Lower lobe of right lung (tissue), 2 donors: ENCODE results near the gene MRTFB. TPM values are rescaled to one million over a fixed set of nuclear protein-coding genes. Genes with fewer than 3 reads are reported as not detected.

Experiments
- ATAC-seq, 2 donors: fragments of 200-7000 bp; cut with Tn5 transposase; one replicate each; pipeline ENCODE4 v1.9.1; 2020 to 2022; ENCODE audit warnings: mild to moderate bottlenecking in 2 of 2, moderate library complexity in 2 of 2
- DNase-seq: peaks from one replicate; pipeline ENCODE4 v3.0.0-alpha.2; 2020
- H3K27ac ChIP-seq: fragments of 200-600 bp; one replicate; pipeline ENCODE4 v1.8.0; 2022
- H3K27me3 ChIP-seq: fragments of 200-600 bp; one replicate; pipeline ENCODE4 v1.8.0; 2022; ENCODE audit warnings: low read depth
- H3K36me3 ChIP-seq: fragments of 200-600 bp; one replicate; pipeline ENCODE4 v1.8.0; 2022; ENCODE audit warnings: mild to moderate bottlenecking
- H3K4me1 ChIP-seq: fragments of 200-600 bp; one replicate; pipeline ENCODE4 v1.8.0; 2022
- H3K4me3 ChIP-seq: fragments of 200-600 bp; one replicate; pipeline ENCODE4 v1.8.0; 2022; ENCODE audit warnings: mild to moderate bottlenecking
- H3K9me3 ChIP-seq: fragments of 200-600 bp; one replicate; pipeline ENCODE4 v1.8.0; 2022
- CTCF ChIP-seq: fragments of 200-600 bp; IDR thresholded peaks from one replicate; pipeline ENCODE4 v1.8.0; 2022; ENCODE audit warnings: antibody characterized with exemption, mild to moderate bottlenecking
- intact Hi-C: fragments of 100-400 bp; cut with DNase I; formaldehyde crosslinking; loops from one replicate; pipeline ENCODE4 v1.11.0; 2022
- total RNA-seq: library from RNA; stranded (reverse); fragmentation: NEBNext Ultra II Directional; extraction: Animal tissue kit (Norgen Biotek cat#: 25700); gene quantifications from one replicate; pipeline ENCODE4 v1.2.1, GENCODE V29; 2021
- donor health status: DM: no; HTN: yes; CAD: no; lungs with severe emphysema.

MRTFB gene
- total RNA-seq, 1 donor from 2014 or later: 50.8 TPM

DNA sequence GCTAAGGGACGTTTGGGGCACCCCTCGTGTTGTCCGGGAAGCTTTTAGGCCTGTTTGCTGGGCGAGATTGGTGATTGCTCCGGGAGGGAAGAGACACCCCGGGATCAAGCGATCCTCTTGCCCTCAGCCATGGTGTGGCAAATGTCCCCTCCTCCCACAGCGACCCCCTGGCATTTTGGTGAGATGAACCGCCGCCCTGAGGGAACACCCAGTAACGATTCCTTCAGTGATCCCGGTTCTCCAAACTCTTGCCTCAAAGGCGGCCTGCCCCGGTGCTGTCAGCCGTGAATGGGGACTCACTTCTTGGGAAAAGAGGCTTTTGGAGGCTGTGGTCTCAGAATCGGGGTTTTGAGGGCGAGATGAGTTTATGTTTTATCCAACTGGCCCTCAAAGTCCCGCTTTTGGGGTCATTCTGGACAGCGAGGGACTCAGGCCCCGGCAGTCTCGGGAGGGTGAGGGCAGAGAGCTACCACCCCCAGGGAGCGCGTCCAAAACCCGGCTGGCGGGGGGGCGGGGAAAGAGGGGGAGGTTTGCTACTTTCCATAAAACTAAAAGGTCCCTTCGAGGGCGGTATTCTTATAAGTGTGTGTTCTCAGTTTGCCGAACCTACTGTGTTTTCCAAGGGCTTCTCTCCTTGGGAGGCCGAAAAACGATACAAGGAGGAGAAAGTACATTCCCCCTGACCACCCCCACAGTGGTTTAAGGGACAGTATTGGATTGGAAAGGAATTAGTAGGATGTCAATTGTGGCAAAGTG is 232.7 kb downstream of the MRTFB start:
- Histone ChIP-seq H3K36me3 (no peaks in the 10 kb centered on the region), H3K4me3 (peak overlapping the region; percentile 74), H3K9me3 (no peaks in the 10 kb centered on the region), H3K27me3 (peaks cover 13% of the 10 kb centered on the region), H3K27ac (no peak overlapping the region), H3K4me1 (peaks cover 8% of the 10 kb centered on the region)
- DNase-seq (no peak), ATAC-seq (no peak)
- no peak for TF ChIP-seq CTCF
- intact Hi-C loops: loop anchor here (10.0 kb wide), 1 partner anchor 221 kb away; no protein-coding TSS in a partner anchor

GRCh38 chr16:14304891-14305460 is 233.9 kb downstream of the MRTFB start:
- no peak for TF ChIP-seq CTCF
- Histone ChIP-seq H3K27ac (no peak overlapping the region), H3K9me3 (no peaks in the 10 kb centered on the region), H3K27me3 (peaks cover 13% of the 10 kb centered on the region), H3K4me3 (no peak overlapping the region), H3K4me1 (peaks cover 16% of the 10 kb centered on the region), H3K36me3 (no peaks in the 10 kb centered on the region)
- ATAC-seq: no peak
- intact Hi-C loops: loop anchor here (10.0 kb wide), 1 partner anchor 220 kb away; no protein-coding TSS in a partner anchor
- no peak for DNase-seq

GRCh38 chr16:14306485-14307058 is 235.5 kb downstream of the MRTFB start:
- no peak overlapping the region for H3K27ac ChIP-seq
- H3K36me3 ChIP-seq: no peaks in the 10 kb centered on the region
- H3K4me1 ChIP-seq: peaks cover 13% of the 10 kb centered on the region
- H3K4me3 ChIP-seq: no peak overlapping the region
- intact Hi-C loops: loop anchor here (10.0 kb wide), 1 partner anchor 218 kb away; no protein-coding TSS in a partner anchor
- no peaks in the 10 kb centered on the region for H3K9me3 ChIP-seq
- no peak for DNase-seq
- no peak for TF ChIP-seq CTCF
- peaks cover 13% of the 10 kb centered on the region for H3K27me3 ChIP-seq
- no peak for ATAC-seq

DNA sequence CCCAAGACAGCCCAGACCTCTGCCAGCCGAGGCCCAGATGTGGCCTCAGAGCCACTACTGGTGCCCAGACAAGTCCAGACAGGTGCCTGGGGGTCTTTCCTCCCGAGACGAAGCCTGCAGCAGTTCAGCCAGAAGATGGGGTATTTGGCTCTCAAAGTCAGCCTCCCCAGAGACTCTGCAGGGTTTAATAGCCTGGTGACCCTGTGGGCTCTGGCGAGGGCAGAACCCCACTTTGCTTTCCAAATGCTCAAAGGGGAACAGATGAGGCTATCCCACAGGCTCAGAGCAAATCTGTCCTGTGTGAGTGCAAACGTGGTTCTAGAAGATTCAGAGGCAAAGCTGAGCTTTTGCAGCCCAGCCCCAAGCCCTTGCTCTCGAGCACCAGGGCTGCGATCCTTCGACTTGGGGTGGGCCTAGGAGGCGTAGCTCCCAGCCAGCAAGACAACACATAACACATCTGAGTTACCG is 236.0 kb downstream of the MRTFB start:
- Histone ChIP-seq H3K9me3 (no peaks in the 10 kb centered on the region), H3K4me3 (no peak overlapping the region), H3K4me1 (peaks cover 11% of the 10 kb centered on the region), H3K27ac (no peak overlapping the region), H3K36me3 (no peaks in the 10 kb centered on the region), H3K27me3 (peaks cover 13% of the 10 kb centered on the region)
- no peak for TF ChIP-seq CTCF
- intact Hi-C loops: loop anchor here (10.0 kb wide), 1 partner anchor 218 kb away; no protein-coding TSS in a partner anchor
- DNase-seq (no peak), ATAC-seq (no peak)

GRCh38 chr16:14307527-14308367 is 236.6 kb downstream of the MRTFB start:
- peaks cover 11% of the 10 kb centered on the region for H3K4me1 ChIP-seq
- no peaks in the 10 kb centered on the region for H3K9me3 ChIP-seq
- no peak overlapping the region for H3K4me3 ChIP-seq
- DNase-seq (no peak), ATAC-seq (no peak)
- no peak for TF ChIP-seq CTCF
- H3K36me3 ChIP-seq: no peaks in the 10 kb centered on the region
- intact Hi-C loops: loop anchor here (10.0 kb wide), 1 partner anchor 217 kb away; no protein-coding TSS in a partner anchor
- peaks cover 6% of the 10 kb centered on the region for H3K27me3 ChIP-seq
- no peak overlapping the region for H3K27ac ChIP-seq
